HG02623 (cell line): ENCODE results near the gene BDH1.

Source experiments
- ATAC-seq: cut with Tn5 transposase; IDR thresholded peaks from one replicate; pipeline ENCODE4 v1.9.1; 2021; ENCODE audit warnings: moderate library complexity; ENCODE audit not compliant: unreplicated experiment

BDH1 gene

DNA sequence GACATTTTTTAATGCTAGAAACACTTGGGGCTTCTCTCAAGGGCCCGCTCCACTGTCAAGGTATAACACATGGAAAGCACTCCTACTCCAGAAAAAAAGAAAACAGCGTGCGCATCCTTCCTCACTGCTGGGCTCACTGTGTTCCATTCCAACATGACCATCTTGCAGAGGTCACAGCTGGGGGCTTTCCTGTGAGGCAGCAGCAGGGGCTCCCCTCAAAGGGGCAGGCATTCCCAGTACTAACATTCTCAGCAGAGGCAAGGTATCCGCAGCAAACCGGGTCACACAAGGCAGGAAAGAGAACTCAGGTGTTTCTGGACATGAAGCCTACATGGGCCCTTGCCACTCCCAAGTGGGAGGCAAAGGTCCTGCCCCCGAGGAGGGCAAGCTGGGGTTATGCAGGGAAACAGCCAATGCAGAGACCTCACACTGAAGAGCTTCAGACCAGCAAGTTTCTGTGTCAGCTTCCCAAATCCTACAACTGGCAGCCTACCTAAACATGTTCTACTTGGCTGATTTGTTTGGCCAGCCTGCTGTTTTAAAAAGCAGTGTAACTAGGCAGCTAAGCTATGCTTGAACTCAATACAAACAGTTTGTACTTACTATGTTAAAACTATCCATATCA lies 6.4 kb downstream of the BDH1 start:
- no peak for ATAC-seq

DNA sequence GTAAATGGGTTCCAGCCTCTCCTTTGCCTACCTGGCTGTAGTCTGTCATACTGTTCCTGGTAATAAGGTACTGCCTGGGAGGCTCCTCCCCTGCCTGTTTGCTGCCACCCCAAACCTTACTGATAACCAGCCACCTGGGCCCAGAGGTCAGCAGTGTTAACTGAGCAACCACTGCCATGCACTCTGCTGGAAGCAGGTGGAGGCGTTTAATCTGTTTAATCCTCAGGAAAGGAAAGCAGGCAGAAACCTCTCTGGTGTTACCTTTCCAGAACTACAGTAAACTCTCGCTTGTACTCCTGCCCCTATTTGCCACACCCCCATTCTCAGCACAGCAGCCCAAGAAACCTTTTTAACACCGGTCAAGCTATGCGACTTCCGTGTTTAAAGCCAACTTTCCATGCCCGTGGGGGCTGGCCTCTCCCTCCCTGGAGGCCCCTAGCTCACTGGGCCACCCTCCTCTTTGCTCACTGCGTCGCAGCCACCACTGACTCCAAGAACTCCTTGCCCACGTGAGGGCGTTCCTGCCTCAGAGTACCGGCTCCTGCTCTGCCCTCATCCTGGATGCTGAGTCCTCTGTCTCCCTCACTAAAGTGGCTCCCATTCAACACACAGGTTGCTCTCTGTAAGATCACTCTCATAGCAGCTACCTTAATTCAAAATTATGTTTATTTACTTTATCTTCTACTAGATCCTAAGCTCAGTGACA lies 8.3 kb downstream of the BDH1 start:
- ATAC-seq = no peak

DNA sequence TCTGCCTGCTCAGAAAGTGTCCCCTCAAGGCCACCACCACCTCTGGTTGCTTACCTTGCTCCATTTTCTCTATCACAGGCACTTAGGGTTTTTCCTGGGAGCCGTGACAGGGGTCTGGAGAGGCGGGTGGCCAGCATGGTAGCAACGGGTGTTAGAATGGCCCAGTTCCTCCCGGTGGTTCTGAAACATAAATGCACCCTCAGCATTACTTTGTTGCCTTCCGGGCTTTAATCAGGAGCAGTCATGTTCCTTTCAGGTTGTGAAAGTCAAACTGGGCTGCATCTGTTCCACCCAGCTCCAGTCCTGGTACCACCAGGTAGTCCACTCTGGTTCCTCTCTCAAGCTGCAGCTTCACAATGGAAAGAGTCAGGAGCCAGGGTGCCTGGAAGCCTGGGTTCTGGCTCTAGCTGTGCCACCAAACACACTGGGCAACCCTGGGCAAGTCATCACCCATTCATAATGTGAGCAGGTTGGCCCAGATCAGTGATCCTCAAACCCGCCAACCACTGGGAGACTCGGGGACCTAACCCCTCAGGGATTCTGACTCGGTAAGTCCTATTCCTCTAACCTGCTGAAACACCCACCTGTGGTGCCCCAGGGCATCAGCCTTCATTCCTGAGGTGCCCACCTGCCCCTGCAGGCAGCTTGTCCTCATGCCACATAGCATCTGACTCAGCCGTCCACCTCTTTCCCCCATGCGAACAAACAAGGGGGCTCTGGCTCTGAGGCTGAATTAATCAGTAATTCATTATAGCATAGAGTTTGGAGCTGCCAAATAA lies 9.3 kb downstream of the BDH1 start:
- no peak for ATAC-seq

DNA sequence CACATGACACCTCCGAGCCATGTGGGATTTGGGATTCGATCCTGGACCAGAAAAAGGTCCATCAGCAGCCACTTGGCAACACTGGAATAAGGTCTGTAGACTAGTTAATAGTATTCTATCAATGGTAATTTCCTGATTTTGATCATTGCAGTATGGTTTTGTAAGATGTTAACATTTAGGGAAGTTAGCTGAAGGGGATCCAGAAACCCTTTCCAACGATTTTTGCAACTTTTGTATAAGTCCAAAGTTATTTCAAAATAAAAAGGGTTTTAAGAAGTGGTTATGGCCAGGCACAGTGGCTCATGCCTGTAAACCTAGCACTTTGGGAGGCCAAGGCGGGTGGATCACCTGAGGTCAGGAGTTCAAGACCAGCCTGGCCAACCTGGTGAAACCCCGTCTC lies 10.2 kb downstream of the BDH1 start:
- ATAC-seq = no peak

DNA sequence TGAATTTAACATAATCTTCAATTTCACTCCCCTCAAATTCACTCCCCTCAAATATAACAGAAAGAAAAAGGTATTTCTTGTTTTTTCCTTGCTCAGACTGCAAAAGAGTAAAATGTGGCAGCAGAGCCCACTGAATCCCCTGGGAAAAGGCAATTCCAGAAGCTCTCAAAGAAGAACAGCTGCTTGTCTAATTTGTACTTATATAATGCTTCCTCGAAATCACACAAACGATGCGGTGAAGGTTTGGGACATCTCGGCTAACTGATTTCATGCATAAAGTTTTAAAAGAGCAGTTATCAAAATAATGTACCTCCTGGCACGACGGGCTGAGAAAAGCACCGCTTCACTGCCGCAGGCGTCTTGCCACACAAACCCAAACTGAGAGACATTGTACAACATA lies 10.7 kb downstream of the BDH1 start:
- no peak for ATAC-seq

DNA sequence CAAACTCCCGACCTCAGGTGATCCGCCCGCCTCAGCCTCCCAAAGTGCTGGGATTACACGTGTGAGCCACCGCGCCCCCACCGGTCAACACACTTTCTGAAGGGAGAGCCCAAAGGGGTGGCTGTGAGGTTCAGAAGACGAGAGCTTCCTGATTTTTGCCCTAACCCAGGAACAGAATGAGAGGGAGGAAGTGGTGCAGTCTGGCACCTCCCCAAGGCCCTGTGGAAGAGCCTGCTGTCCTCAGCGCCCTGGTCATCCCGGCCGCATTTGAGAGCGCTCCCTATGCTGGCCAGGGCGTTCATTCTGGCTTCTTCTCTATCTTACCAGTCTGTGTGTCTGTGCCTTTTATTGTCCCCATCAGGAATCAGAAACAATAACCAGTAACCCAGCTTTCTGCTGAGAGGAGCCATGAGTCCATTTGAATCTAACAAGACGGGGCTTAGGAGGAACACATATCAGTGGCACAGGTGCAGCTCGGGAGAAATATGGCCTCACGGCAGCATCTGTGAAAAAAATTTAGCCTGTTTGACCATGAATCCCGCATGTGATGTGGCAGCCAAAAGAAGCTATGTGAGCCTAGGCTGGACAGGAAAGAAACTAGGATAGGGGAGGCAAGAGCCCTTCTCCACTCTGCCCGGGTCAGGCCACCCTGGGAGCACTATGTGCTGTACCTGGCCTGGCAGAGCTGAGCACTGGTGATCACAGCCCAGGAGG lies 12.9 kb downstream of the BDH1 start:
- ATAC-seq = no peak

DNA sequence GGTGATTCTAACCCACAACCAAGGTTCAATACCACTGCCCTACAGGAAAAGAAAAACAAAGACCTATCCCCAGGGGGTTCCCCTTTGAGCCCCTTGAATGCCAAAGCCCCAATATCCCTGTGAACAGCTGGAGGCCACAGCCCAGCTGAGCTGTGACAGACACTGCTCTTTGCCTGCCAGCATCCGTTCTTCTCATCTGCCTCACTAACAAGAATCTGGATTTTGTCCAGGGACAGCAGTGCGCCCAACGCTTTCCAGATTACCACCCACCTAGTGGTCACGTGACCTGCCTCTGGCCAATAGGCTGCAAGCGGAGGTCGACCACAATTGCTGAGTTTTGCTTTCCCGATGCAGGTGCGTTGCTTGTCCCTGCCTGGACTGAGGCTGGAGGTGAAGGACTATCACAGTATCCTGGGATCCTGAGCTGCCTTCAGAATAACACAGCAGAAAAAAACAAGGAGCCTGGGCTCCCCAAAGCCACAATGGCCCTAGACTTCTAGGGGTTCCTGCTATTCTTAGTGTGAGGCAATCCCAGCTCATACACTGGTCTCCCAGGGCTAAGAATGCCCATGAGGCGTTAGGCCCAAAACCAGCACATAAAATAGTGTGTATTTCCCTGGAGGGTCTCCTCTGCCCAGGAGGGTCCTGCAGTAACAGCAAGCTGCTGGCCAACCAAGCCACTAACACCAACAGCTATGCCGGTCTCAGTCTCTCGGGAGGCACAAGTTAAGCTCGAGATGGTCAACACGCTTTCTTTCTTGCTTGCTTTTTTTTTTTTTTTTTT lies 13.8 kb downstream of the BDH1 start:
- ATAC-seq = no peak

DNA sequence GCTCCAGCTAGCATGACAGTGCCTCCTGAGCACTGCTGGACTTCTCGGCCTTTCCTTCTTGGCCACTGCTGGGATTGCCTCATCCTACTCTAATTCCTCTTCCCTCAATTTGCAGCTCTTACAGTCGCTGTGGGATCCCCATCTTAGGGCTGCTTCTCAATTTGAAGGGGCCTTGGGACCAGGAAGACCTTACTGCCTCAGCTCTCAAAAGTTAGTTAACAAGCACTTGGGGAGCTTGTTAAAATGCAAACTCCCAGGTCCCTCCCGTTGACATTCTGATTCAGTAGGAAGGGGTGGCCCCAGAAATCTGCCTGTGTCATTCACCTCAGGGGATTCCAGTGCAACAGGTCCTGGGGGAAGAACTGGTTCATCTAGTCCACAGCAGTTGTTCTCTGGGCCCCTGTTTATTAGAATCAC lies 14.8 kb downstream of the BDH1 start:
- ATAC-seq = no peak

DNA sequence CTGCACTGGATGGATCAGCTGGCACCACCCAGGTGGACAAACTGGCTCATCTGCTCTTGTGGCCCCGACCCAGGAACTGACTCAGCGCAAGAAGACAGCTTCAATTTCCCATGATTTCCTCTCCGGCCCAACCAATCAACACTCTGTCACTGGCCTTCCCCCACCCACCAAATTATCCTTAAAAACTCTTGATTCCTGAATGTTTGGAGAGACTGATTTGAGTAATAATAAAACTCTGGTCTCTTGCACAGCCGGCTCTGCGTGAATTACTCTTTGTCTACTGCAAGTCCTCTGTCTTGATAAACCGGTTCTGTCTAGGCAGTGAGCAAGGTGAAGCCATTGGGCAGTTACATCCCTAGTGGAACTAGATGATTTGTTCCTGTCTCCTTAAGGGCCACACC lies 16.1 kb downstream of the BDH1 start:
- no peak for ATAC-seq

DNA sequence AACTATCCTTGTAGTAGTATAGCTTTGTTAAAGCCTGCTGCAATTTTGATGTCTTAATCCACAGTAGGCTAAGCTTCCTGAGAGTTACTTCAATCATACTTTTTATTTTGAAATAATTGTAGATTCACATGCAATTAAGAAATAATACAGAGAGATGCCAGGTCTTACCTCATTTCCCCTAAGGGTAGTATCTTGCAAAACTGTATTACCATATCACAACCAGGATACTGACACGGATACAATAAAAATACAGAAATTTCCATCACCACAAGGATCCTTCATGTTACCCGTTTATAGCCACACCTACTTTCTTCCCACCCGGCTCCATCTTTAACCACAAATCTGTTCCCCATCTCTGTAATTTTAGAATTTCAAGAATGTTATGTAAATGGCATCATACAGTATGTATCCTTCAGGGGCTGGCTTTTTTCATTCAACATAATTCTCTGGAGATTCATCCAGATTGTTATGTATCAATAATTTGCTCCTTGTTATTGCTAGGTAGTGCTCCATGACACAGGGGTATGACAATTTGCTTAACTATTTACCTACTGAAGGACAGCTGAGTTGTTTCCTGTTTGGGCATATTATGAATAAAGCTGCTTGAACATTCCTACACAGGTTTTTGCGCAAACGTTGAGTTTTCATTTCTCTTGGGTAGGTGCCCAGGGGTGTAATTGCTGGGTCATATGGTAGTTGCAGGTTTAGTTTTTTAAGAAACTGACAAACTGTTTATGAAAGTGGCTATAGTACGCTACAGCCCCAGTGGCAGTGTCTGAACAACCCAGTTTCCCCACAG lies 21.6 kb downstream of the BDH1 start:
- ATAC-seq = no peak

DNA sequence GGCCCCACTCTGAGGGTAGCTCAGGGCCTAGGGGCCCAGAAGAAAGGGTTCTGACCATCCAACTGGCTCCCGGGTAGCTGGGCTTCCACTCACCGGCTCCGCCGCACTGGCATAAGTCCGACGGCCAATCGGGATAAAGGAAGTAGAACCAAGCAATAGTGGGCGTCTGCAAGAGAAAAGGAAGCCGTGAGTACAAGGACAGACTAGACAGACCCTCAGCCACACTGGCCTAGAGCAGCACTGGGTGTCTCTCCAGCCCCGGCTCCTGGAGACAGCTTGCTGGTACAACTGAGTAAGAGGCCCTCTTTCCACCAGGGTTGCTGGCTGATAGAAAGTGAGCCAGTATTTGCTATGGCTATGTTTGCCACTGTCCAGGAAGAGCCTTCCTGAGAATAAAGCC lies 22.4 kb downstream of the BDH1 start:
- ATAC-seq = no peak

DNA sequence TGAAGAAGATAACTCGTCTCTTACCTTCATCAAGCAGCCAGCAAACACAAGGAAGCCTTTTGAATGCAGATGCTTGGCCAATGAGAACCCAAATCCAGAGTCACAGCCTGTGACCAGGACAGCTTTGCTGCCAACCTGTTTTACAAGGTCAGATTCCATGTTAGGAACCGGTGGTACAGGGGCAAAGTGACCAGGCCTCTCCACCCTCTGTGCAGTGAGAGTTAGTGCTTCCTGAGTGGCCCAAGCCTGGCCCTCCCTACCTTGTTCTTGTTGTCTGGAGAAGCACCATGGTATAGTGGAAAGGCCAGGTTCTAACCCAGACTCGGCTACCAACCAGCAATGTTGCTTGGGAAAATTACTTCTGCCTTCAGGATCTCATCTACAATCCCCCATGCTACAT lies 23.4 kb downstream of the BDH1 start:
- no peak for ATAC-seq

DNA sequence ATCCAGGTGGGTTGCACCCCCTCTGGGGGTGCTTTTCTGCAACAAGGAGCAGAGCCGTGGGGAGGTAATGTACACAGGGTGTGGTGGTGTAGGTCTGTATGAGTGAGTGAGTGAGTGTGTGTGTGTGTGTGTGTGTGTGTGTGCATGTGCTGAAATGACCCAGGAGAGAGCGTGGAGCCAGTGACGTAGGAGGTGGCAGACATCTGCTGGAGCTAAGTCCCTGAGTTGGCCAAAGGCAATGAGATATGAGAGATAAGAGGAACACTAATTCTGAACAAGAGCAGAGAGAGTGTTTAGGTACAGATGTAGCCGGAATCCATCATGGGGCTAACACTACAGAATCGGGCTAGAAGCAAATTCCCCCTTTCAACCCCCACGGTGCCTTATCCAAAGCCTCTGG lies 27.6 kb downstream of the BDH1 start:
- ATAC-seq = no peak

DNA sequence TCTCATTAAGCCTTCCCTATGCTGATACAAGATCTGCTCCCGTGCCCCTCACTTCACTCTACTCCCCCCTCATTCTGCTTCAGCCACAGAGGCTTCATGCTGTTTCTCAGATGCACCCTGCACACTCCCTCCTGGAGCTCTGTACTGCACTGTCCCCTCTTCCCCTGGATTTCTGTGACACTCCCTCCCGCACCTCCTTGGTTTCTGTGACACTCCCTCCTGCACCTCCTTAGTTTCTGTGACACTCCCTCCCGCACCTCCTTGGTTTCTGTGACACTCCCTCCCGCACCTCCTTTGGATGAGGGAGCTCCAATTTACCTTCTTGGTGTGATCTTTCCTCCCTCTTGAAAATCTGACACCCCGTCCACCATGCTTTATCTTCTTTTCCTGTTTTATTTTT lies 28.2 kb downstream of the BDH1 start:
- ATAC-seq = no peak

DNA sequence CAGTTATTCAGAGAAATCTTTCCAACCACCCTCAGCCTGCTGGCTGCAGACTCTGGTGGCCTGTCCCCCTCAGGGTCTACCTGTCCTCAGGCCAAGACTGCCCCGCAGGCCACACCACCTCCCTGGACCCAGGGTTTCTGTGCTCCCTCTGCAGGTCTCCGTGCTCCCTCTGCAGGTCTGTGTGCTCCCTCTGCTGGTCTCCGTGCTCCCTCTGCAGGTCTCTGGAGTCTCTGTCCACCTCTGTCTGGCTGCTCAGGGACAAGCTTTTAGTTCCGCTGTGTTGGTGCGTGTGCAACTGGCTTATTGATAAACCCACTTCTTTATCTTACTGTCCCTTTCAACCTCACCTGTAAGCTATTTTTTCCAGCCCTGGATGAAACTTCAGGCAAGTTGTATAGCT lies 30.1 kb downstream of the BDH1 start:
- no peak for ATAC-seq

DNA sequence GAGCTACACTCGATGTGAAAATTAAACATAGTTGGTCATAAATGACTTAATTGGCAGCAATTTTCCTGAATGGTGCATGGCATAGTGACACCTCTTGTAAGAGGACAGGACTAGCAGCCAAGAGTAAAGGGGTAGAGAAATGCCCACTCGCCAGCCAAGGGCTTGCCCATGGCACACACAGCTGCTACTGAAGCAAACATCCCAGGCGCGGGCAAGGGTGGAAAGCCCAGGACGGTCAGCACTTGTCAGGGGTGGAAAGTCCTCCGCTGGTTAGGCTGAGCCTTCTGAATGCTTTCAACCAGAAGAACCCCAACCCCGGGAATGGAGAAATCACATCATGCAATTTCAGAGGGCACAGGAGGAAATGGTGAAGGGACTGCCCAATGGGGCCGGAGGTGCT lies 31.6 kb downstream of the BDH1 start:
- ATAC-seq = no peak

DNA sequence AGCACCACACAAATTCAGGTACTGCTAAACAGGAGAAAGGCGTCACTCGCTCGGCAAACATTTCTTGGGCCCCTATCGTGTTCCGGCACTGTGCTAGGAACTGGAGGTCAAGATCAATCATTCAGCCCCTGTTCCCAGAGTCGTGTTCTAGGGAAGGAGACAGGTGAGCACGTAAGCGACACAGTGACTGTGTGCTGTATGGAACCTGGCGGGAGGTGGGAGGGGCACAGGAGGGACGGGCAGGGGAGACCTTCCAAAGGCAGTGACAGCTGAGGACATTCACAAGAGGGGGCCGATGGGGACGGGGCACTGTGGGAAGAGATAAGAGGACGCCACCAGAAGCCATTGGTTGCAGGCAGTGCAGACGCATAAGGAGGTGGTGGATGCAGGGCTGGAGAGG lies 32.2 kb downstream of the BDH1 start:
- no peak for ATAC-seq

DNA sequence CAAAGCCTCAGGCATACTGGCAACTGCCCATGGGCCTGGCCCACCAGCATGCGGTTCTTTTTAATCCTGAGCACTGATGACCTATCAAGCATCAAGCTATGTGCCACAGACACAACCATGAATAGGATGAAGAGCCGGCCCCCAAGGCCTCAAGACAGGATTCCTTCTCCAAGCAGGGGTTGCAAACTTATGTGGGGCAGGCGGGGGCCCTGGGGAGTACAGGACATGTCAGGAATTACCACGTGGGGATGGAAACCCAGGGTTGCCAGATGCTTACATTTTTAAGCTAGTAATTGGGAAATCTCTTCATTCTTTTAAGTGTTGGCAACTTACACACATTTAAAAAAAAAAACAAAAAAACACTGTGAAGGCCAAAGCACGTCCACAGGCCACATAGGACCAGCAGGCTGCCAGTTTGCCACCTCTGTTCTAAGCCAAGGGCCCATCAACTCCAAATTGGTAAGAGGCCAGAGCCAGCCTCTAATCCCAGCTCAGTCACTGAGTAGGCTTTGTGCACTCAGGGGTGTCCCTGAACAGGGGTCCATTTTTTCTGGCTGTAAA lies 32.8 kb downstream of the BDH1 start:
- no peak for ATAC-seq

DNA sequence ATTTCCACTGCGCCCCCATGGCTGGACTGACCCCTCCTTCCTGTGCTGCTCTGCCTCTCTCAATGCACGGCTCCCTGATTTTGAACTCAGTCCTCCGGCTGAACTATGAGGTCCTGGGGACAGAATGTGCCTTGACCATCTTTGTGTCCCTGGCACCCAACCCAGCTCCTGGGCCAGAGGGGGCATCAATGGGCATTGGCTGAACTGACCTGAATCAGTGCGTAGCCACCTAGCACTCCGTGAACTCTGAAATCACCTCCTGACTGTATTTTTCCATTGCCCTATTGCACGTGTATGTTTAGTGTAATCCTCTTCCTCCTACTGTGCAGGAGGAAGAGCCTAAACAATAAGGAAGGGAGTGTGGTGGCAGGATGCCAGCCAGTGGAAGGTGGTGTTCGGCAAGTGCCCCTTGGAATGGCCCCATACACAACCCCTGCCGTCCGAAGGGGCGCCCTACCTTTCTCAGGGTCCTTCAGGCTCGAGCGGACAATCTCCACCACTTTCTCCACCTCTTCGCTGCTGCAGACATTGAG lies 33.5 kb downstream of the BDH1 start:
- no peak for ATAC-seq
